ENCODE results near the gene NPHP3.

NPHP3 gene

DNA sequence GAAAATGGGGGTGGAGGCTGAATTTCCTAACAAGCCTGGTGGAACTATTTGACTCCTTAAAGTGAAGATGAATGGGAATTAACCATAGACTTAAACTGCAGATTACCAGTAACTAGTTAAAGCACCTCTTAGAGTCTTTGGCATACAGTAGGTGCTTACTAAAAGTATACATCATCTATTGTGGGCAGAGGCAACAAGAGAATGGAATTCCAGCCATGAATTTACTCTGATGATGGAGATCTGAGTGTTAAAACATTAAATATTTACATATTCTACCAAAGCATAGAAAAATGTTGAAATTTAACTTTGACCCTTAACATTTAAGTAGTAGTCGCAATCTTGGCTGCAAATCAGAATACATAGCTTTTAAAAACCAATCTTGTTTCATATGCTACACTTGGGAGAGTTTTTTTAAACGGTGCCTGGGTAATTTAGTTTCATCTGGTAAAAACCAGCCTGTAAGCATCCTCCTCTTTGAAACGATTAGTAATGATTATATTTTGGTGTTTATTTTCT lies 56.9 kb downstream of the NPHP3 start (continued):
- no peak for TF ChIP-seq ZNF155 (tag by site-specific recombination; IDR thresholded peaks at IDR 0.05)
- no peak for TF ChIP-seq KLF10 (tag by site-specific recombination; IDR thresholded peaks at IDR 0.05)

DNA sequence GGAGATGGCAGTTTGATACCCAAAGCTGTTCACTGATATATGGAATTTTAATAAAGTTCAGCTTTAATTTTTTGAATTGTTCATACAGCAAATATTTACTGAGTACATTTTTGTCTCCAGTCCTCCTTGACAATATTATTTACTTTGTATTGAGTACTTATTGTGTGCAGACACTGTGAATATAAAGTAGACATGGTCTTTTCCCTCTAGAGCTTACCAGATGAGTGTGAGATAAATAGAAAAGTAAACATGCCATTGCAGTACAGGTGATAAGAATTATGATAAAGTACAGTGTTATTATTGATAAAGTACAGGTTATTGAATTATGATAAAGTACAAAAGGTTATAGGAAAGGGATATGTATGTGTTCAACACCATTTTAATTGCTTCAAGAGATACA lies 60.0 kb downstream of the NPHP3 start:
- peaks cover 0 to 11% of the 10 kb centered on the region in 2 experiments; a peak in 1 of 3 replicates for H3K36me3 ChIP-seq (ENCODE audit: control insufficient read depth in 2 of 2, insufficient read depth in 1 of 2, low read length in 2 of 2)
- POLR2A ChIA-PET, result no interaction called here
- H3K27ac ChIP-seq (ENCODE audit: extremely low read depth, low read depth, low read length), result no peak overlapping the region
- no peaks in the 10 kb centered on the region for H3K4me1 ChIP-seq (ENCODE audit: control insufficient read depth, insufficient read depth, low read length)
- TF ChIP-seq ZNF211 (tag by site-specific recombination; IDR thresholded peaks at IDR 0.05; ENCODE audit: low read depth) (no peak), ZNF624 (tag by site-specific recombination; IDR thresholded peaks at IDR 0.05) (no peak), GFI1B (tag by site-specific recombination; IDR thresholded peaks at IDR 0.05) (no peak), TRIM28 (IDR thresholded peaks at IDR 0.05; ENCODE audit: borderline replicate concordance, low read length) (no peak), ZNF202 (tag by site-specific recombination; IDR thresholded peaks at IDR 0.05; ENCODE audit: borderline replicate concordance) (no peak), ZNF544 (tag by site-specific recombination; IDR thresholded peaks at IDR 0.05) (no peak), ZNF248 (tag by site-specific recombination; IDR thresholded peaks at IDR 0.05) (no peak), ZIC2 (tag by site-specific recombination; IDR thresholded peaks at IDR 0.05) (no peak), ATF2 (tag by site-specific recombination; IDR thresholded peaks at IDR 0.05; ENCODE audit: low read depth) (no peak), ZBTB17 (tag by site-specific recombination; IDR thresholded peaks at IDR 0.05) (no peak), ZNF558 (tag by site-specific recombination; IDR thresholded peaks at IDR 0.05) (no peak)
- TF ChIP-seq, protein P1, sequence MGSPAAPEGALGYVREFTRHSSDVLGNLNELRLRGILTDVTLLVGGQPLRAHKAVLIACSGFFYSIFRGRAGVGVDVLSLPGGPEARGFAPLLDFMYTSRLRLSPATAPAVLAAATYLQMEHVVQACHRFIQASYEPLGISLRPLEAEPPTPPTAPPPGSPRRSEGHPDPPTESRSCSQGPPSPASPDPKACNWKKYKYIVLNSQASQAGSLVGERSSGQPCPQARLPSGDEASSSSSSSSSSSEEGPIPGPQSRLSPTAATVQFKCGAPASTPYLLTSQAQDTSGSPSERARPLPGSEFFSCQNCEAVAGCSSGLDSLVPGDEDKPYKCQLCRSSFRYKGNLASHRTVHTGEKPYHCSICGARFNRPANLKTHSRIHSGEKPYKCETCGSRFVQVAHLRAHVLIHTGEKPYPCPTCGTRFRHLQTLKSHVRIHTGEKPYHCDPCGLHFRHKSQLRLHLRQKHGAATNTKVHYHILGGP (tag by site-specific recombination; IDR thresholded peaks at IDR 0.05), result no peak
- TF ChIP-seq, protein P2, sequence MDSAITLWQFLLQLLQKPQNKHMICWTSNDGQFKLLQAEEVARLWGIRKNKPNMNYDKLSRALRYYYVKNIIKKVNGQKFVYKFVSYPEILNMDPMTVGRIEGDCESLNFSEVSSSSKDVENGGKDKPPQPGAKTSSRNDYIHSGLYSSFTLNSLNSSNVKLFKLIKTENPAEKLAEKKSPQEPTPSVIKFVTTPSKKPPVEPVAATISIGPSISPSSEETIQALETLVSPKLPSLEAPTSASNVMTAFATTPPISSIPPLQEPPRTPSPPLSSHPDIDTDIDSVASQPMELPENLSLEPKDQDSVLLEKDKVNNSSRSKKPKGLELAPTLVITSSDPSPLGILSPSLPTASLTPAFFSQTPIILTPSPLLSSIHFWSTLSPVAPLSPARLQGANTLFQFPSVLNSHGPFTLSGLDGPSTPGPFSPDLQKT (IDR thresholded peaks at IDR 0.05; ENCODE audit: borderline replicate concordance, low read depth, low read length), result no peak
- no peaks in the 10 kb centered on the region for H3K9me3 ChIP-seq (ENCODE audit: control insufficient read depth, insufficient read depth, low read depth, low read length)
- H3K4me3 ChIP-seq (ENCODE audit: low read depth, low read length), result no peak overlapping the region
- CTCF ChIA-PET, result no interaction called here

DNA sequence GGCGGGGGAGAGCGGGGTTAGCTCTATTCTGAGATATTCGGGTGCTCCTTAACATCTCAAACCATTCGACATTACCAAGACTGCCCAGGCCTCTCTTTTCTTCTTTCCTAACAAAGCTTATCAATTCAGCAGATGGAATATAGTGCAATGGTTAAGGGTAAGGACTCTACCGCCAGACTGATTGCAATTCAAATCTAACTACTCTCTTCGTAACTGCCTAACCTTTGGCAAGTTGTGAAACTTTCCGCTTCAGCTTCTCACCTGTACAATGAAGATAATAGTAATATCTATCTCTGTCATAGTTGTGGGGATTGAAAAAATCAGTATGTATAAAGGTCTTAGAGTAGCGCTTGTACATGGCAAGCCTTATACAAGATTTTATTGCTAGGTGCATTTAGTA lies 61.1 kb downstream of the NPHP3 start:
- H3K27ac ChIP-seq (ENCODE audit: extremely low read depth, low read depth, low read length), result no peak overlapping the region
- H3K36me3 ChIP-seq (ENCODE audit: control insufficient read depth in 2 of 2, insufficient read depth in 1 of 2, low read length in 2 of 2), result peaks cover 0 to 5% of the 10 kb centered on the region in 2 experiments; a peak in 1 of 3 replicates
- no peaks in the 10 kb centered on the region for H3K9me3 ChIP-seq (ENCODE audit: control insufficient read depth, insufficient read depth, low read depth, low read length)
- no peak for TF ChIP-seq ZNF596 (tag by site-specific recombination; IDR thresholded peaks at IDR 0.05)
- TF ChIP-seq PRDM1 (tag by site-specific recombination; IDR thresholded peaks at IDR 0.05), result 0 out of 2 replicates have a peak, but pooled peaks have one; percentile 11
- ChIA-PET POLR2A (no interaction called here), CTCF (interaction anchor here (1.5 kb wide), 1 partner anchor 20 kb away, joined by 3 read pairs; no protein-coding TSS in a partner anchor)
- peak overlapping the region; percentile 98 for H3K4me3 ChIP-seq (ENCODE audit: low read depth, low read length)
- H3K4me1 ChIP-seq (ENCODE audit: control insufficient read depth, insufficient read depth, low read length), result no peaks in the 10 kb centered on the region

DNA sequence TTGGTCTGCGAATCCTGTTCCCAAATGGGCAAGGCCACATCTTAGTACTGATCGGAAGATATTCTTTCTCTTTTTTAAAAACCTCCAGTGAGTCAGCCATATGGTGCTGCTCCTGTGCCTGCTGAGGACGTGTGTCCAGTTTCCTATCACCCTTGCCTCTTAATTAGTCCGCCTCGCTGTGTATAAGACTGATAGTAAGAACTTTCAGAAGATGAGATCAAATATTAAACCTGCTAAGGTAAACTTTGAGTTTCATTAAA lies 61.5 kb downstream of the NPHP3 start:
- TF ChIP-seq ZNF324 (tag by site-specific recombination; IDR thresholded peaks at IDR 0.05) (no peak), ZNF138 (tag by site-specific recombination; IDR thresholded peaks at IDR 0.05; ENCODE audit: borderline replicate concordance) (no peak), ZNF202 (tag by site-specific recombination; IDR thresholded peaks at IDR 0.05; ENCODE audit: borderline replicate concordance) (no peak), ZNF10 (tag by site-specific recombination; IDR thresholded peaks at IDR 0.05) (0 out of 2 replicates have a peak, but pooled peaks have one; percentile 30)
- TF ChIP-seq, protein P3, sequence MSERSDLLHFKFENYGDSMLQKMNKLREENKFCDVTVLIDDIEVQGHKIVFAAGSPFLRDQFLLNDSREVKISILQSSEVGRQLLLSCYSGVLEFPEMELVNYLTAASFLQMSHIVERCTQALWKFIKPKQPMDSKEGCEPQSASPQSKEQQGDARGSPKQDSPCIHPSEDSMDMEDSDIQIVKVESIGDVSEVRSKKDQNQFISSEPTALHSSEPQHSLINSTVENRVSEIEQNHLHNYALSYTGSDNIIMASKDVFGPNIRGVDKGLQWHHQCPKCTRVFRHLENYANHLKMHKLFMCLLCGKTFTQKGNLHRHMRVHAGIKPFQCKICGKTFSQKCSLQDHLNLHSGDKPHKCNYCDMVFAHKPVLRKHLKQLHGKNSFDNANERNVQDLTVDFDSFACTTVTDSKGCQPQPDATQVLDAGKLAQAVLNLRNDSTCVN (tag by site-specific recombination; optimal IDR thresholded peaks at IDR 0.05), result no peak
- TF ChIP-seq, protein P4, sequence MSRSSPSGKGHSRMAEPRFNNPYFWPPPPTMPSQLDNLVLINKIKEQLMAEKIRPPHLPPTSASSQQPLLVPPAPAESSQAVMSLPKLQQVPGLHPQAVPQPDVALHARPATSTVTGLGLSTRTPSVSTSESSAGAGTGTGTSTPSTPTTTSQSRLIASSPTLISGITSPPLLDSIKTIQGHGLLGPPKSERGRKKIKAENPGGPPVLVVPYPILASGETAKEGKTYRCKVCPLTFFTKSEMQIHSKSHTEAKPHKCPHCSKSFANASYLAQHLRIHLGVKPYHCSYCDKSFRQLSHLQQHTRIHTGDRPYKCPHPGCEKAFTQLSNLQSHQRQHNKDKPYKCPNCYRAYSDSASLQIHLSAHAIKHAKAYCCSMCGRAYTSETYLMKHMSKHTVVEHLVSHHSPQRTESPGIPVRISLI (tag by site-specific recombination; IDR thresholded peaks at IDR 0.05), result no peak
- ChIA-PET CTCF (interaction anchor here (1.4 to 1.5 kb wide), 2 partner anchors 20 to 30 kb away, joined by 3 read pairs; no protein-coding TSS in a partner anchor), POLR2A (interaction anchor here (0.6 kb wide), 1 partner anchor 1279 kb away, joined by 3 read pairs; the partner anchor contains the start of gene NUDT16)
- peaks cover 0 to 2% of the 10 kb centered on the region in 2 experiments; a peak in 1 of 3 replicates for H3K36me3 ChIP-seq (ENCODE audit: control insufficient read depth in 2 of 2, insufficient read depth in 1 of 2, low read length in 2 of 2)
- H3K27ac ChIP-seq (ENCODE audit: extremely low read depth, low read depth, low read length), result peak overlapping the region; percentile 77
- no peaks in the 10 kb centered on the region for H3K4me1 ChIP-seq (ENCODE audit: control insufficient read depth, insufficient read depth, low read length)
- H3K4me3 ChIP-seq (ENCODE audit: low read depth, low read length), result peak overlapping the region; percentile 98
- no peaks in the 10 kb centered on the region for H3K9me3 ChIP-seq (ENCODE audit: control insufficient read depth, insufficient read depth, low read depth, low read length)
